Activated CD8-positive, alpha-beta memory T cell treated with anti-CD3 and anti-CD28 coated beads for 4 hours (primary cell): ENCODE data around the gene CHST7.
A peak's percentile ranks its signal among the peaks of the same experiment; 100 is the strongest.

Experiments
- DNase-seq, 2 donors: peaks; one replicate each; pipeline ENCODE4 v3.0.0-alpha.2; 2020; ENCODE audit warnings: low read depth in 2 of 2

The CHST7 gene

DNA sequence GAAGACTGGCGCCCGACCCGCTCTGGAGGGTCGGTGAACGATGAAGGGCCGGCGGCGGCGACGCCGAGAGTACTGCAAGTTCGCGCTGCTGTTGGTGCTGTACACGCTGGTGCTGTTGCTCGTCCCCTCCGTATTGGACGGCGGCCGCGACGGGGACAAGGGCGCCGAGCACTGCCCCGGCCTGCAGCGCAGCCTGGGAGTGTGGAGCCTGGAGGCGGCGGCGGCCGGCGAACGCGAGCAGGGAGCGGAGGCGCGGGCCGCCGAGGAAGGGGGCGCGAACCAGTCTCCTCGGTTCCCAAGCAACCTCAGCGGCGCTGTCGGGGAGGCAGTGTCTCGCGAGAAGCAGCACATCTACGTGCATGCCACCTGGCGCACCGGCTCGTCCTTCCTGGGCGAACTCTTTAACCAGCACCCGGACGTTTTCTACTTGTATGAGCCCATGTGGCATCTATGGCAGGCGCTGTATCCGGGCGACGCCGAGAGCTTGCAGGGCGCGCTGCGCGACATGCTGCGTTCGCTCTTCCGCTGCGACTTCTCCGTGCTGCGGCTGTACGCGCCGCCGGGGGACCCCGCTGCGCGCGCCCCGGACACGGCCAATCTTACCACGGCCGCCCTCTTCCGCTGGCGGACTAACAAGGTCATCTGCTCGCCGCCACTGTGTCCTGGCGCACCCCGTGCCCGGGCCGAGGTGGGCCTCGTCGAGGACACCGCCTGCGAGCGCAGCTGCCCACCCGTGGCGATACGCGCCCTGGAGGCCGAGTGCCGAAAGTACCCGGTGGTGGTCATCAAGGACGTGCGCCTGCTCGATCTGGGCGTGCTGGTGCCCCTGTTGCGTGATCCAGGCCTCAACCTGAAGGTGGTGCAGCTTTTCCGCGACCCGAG, 568 bp downstream of the CHST7 start:
- peak in 1 of 2 donors; percentile 43 for DNase-seq

DNA sequence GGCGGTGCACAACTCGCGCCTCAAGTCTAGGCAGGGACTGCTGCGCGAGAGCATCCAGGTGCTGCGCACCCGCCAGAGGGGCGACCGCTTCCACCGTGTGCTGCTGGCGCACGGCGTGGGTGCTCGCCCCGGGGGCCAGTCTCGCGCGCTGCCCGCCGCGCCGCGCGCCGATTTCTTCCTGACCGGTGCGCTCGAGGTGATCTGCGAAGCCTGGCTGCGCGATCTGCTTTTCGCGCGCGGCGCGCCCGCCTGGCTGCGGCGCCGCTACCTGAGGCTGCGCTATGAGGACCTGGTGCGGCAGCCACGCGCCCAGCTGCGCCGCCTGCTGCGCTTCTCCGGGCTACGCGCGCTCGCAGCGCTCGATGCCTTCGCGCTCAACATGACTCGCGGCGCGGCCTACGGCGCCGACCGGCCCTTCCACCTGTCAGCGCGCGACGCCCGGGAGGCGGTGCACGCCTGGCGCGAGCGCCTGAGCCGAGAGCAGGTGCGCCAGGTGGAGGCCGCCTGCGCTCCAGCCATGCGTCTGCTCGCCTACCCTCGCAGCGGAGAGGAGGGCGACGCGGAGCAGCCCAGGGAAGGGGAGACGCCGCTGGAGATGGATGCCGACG, 1.3 kb downstream of the CHST7 start:
- DNase-seq: no peak

DNA sequence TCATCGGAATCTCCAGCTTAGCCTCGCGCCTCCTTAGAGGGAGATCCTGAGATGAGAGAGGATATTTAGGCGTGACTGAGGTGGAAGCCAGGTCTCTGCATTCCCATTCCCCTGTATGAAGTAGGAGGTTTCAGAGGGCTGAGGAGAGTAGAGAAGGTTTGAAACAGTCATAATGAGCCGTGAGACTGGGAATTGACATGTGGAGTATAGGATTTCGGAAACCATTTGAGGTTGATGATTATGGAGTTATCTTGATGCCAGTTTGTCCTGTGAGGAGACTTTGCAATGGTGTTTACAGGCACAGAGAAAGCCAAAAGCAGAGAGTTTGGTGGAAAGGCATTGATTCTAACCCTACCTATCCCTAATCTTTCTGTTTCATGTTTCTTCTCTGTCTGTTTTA, 2.0 kb downstream of the CHST7 start:
- DNase-seq: no peak

DNA sequence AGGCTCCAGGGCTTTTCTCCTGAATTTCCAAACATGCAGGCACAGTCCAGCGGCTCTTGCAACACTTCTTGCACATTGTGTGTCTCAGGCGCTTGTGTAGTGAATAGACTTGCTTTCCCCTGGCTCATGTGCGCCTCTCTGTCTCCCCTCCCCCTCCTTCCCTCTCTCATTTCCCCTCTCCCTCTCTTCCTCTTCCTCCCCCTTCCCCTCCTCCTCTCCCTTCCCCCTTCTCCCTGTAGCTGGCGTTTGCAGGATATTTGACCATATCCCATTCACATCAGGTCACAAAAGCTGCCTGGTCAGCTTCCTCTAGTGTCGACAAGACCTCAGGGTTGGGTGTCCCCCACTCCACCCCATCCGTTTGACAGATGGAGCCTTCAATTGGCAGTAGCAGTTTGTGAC, 2.4 kb downstream of the CHST7 start:
- no peak for DNase-seq

DNA sequence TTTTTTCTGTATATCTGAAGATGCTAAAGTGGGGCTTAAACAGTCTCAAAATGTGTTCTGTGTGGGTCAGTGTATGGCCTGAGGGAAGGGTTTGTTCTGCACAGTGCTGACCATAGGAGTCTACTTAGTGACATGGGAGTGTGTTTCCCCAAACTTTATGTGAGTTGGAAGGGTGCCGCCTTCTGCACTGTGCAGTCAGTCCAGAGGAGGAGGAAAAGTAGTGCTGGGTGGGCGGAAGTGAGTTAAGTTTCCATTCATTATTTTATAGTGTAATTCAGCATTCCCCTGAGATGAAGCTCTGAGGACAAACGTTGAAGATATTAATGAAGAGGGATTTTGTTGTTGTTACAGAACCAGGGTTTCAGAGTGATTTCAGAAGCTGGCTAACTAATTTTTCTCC, 2.9 kb downstream of the CHST7 start:
- no peak for DNase-seq

DNA sequence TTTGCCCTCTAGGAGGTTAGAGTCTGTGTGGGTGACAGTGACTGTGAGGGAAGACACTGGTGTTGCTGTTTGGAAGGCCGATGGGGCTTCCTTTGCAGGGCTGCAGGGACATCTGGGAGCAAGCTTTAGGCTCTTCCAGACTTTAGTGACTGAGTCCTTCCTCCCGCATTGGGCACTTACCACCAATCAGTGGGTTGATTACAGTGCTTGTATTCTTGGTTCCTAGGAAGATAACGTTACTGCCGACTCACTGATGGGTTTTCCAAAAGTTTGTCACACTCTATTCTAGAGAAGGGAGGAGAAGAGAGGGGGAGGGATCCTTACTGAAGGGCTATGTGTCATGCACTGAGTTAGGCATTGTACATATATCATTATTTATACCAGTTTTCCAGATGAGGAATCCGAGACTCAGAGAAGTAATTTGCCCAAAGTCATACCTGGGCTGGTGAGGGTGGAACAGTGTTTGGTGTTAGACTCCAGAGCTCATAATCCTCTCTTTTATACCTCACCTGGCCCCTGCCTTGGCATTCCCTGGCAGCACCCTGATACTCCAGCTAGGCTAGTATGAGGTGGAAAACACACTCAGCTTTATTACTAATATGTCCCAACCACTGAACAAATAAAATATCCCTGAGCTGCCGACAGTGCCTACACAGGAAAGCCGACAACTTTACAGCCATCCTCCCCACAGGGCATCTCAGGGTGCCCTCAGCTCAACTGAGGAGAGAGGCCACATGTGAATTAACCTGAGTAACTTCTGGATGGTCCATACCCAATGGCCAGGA, 3.8 kb downstream of the CHST7 start:
- DNase-seq: no peak

DNA sequence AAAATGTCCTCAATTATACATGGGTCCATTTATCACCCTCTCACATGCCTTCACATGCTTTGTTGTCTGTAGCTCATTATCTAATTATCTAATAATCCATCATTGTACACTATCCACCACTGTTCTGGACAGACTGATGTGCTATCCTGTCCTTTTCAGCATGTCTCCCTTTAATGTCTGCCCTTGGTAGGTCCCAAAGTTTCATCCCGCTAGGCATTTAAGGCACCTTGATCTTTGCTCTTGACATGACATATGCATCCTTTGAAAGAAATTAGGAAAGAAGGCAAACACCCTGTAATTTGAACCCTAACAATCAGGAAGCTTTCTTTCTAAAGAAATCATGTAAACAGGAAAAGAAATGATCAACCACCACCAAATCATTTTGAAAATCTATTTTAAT, 5.7 kb downstream of the CHST7 start:
- DNase-seq: no peak

DNA sequence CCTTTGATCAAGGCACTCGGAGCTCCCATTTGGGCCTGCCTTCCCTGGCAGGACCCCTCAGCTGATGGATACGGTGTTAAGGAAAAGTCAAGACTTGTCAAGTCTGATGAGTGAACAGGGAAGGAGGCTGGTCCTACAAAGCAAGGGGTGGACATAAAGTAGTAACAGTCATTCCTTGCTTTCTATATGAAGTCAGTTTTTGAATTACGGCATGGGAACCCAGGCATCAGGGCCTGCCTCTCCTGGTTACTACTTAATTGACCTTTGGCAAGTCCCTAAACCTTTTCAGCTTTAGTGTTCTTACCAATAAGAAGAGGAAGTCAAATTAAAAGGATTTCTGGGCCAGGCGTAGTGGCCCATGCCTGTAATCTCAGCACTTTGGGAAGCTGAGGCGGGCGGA, 7.0 kb downstream of the CHST7 start:
- no peak for DNase-seq

DNA sequence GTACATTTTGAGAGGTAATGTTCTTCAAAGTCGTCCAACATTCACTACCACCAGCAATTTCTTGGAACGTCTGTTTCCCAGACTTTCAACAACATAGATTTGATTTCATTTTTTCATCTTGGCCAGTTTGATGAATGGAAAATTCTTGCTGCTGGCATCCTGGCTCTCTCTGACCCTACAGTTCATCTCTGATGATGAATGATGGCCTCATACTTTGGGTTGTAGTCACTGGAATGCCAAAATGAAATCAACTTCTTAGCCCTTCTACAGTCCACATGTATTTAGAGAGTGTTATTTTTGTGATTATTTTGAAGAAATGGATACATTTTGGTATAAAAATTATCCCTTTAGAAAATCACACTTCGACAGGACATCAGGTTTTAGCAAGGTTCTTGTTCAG, 8.8 kb downstream of the CHST7 start:
- no peak for DNase-seq

DNA sequence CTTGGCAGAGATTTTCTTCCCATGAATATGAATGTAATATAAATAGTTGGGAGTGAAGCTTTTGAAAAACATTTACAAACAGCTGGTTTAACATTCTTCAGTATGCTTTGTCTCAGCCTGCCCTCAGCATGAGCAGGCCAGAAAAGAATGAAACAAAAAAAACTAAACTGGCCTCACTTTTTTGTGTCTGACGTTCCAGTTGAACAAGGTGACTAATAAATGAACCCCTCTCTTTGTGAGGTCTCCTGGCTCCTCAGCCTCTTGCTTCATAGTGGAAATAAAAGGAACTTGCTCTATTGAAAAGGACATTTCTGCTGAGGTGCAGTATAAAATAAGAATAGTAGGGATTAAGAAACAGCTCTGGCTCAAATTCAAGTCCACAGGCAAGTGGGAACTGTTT, 9.4 kb downstream of the CHST7 start:
- DNase-seq: no peak

DNA sequence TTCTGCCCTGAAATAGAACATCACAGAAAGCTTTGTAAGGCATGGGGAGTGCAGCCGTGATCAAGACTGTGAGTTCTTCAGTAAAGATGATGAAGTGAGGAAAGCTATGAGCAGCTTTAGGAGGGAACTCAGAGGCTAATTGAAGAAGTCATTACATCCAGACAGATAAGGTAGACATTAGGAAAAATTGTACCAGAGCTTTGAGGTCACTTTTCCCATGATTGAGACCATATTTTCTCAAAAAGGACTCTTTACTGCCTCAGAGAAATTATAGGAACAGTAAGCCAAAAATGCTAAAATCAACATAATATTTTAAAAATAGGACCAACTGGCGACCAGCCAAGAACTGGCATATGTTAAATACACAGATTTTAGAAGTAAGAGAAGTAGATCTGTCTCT, 11.2 kb downstream of the CHST7 start:
- DNase-seq: no peak

DNA sequence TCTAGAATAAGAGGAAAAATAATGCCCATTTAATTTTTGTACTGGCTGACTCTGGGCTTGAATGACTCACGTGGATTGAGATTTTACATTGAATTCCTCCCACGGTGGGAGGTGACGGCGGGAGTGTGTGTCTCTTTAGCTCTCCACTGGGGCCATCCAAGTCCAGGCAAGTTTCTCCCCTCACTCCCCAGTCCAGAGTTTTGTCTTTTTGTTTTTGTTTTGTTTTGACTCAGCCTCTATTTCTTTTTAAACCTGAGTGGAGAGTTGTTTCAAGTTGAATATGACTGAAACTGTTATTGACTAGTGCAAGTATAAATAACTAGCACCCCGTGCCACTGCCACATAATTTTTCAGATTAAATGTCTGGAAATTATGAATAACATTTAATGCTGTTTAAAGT, 13.6 kb downstream of the CHST7 start:
- DNase-seq: no peak

DNA sequence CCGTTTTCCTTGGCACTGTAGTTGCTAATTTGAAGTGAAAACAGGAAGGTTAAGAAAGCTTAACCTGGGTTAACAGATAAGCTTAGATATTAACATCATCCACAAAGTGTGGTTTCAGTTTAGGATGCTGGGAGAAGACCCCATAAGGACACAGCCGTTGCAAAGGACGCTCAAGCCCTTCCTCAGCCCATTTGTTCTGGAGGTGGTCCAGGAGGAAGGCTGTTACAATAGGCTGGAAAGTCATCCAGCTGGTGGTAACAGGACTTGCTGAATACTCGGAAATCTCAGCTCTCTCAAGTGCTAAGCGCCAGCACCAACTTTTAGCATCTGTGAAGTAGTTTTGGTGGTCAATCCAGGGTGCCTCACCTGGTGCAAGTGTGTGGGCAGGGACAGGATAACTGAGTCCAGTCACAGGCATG, 14.2 kb downstream of the CHST7 start:
- DNase-seq: no peak

DNA sequence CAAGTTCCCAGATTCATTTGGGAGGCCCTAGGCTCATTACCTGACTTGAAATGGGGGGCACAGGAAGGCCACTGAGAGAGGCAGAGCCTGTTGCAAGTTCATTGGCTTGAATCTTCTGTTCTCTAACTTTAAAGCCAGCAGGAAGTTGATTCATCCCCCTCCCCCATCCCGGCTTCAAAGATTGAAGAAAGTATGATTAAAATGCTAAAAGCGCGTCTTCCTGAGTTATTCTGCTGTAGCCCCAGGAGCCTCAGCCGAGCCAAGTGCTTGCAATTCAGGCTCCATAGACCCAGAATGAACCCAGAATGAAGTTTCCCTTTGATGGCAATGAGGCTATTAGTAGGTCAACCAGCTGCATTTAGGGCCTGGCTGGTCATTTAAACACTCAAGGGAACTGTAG, 14.7 kb downstream of the CHST7 start:
- no peak for DNase-seq

DNA sequence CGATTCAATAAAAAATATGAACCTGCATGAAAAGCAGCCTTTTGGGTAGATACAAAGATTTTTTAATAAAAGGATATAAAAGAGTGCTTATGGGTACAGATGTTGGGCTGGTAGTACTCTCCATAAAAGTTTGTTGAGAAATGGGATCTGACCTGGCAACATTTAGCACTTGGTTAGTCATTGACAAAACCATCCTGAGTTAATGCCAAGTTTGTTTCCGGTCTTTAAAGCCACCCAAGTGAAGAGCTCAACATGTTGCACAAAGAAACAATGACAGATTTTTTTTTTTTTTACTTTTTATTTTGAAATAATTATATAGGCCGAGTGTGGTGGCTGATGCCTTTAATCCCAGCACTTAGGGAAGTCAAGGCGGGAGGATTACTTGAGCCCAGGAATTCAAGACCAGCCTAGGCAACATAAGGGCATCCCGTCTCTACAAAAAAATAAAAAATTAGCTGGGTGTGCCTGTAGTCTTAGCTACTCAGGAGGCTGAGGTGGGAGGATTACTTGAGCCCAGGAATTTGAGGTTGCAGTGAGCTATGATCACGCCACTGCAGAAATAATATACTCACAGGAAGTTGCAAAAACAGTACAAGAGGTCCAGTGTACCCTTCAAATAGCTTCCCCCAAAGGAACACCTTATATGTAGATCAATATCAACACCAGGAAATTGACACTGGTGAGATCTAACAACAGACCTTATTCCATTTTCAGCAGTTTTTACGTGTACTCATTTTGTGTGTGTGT, 16.6 kb downstream of the CHST7 start:
- no peak for DNase-seq

DNA sequence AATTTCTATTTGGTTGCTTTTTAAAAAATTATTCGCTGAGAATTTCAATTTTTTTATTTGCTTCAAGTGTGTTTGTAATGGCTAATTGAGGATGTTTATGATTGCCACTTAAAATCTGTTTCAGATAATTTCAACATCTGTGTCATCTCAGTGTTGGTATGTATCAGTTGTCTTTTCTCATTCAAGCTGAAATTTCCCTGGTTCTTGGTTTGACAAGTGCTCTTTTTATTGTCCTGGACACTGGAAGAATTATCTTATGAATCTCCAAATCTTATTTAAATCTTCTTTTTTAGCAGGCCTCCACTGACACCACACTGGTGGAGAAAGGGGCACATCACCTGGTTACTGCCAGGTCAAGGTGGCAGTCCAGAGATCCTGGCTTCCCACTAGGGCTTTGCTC, 21.5 kb downstream of the CHST7 start:
- DNase-seq: no peak

DNA sequence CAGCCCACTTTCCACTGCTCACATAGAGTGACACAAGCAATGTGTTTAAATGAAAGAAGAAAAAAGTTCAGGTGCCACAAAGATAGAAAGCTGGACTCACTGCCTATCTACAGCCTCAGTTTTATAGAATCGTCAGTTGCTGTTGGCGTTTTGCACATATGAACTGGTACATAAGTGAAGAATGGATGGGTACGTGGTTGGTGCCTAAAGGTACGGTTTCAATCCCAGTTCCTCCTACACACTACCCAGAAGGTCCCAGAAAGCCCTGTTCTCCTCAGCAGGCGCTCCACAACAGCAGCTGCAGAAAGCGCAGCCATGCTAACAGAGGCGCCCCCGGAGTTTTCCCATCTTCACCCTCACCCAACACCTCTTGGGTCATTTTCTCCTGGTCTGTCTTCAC, 23.6 kb downstream of the CHST7 start:
- DNase-seq: no peak

DNA sequence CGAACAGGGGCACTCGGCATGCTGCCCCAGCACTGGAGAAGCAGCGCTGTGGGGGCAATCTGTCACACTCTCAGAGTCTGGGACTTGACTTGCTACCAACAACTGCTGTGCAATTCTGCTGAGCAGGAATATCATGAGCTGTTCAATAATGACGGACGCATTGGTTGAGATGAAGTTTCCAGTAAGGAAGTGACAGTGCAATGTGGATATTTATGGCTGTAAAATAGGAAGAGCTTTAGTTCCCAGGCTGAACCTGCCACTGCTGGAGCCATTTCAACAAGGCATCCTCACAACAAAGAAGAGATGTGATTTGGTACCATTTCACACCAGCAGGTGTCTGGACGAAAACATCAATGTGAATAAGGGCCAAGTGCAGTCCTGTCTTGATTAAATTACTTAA, 24.2 kb downstream of the CHST7 start:
- no peak for DNase-seq

DNA sequence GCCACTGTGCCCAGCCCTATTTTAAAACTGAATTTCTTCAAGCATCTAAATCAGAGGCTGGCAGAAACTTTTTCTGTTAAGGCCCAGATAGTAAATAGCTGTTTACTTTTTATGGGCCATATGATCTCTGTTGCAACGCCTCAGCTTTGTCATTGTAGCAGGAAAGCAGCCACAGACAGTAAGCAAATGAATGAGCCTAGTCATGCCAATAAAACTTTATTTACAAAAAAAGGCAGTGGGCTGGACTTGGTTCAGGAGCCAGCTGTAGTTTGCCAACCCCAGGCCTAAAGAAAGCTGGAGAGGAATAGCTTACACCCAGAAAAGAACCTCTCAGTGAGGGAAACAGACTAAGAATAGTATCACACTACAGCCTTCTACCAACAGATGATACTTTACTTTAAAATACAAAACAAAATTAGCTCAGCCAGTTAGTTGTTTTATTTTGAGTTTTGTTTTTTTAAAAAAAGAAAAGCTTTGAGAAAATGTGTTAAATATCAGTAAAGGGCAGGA, 25.5 kb downstream of the CHST7 start:
- DNase-seq: no peak

DNA sequence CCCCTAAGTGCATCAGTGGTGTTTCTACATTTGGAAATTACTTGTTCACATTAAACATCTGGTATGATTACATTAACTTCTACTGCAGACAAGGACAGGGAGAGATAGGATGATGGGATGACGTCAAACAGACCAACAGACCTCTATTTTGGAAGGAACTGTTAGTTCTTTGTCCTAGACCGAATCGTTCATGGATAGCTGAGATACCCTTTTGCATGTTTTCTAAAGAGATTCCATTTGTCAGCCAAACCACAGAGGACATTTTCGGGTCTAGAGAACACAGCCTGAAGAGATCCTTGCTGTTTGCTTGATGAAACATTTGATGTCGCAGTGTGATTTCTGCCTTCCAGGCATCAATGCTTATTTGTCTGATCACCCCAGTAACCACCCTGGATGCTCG, 27.7 kb downstream of the CHST7 start:
- DNase-seq: no peak

DNA sequence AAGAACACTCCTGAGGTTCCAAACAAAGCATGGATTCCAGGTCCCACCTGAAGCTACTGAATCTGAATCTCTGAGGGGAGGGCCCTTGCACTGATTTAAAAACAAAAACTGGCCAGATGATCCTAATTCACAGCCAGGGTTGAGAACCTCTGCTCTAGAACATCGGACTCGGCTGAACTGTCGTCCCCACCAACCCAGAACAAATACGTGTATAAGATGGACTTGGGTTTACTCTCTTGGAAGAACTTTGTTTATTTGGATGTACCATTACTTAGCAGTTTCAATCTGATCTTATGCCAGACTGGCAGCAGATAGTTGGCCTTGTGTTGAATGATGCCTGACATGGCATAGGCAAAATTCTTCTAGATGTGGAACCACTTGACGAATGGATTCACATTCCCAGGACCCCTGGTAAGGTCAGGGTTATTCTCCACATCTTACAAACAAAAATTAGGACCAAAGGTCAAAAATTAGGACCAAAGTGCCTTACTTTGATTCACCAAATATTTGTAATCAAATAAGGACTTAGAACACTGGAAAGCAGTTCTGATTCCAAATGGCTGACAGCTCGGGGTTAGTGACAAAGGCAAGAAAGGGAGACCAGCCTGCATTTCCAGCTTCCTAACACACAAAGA, 29.0 kb downstream of the CHST7 start:
- DNase-seq: no peak
